Body of pancreas (tissue), 4 donors: ENCODE data around the gene NKIRAS1.
"Not testable (repeated sequence)": the region's sequence is repeated elsewhere in the genome, so short reads cannot be mapped to it uniquely, and the experiment has no call there.

Experiments
- CTCF ChIP-seq, 7 experiments: fragments of 450-650 bp in 4 of 7; fragments of 200-600 bp in 3 of 7; sonication (generic) in 3 of 7; IDR thresholded peaks; one replicate each; pipeline ENCODE4 v1.5.1; 2016 to 2019; ENCODE audit warnings: antibody characterized with exemption in 7 of 7
- POLR2A ChIP-seq, 3 donors: fragments of 450-650 bp; IDR thresholded peaks; one replicate each; pipeline ENCODE4 v1.6.1; 2016; ENCODE audit warnings: antibody characterized with exemption in 3 of 3, mild to moderate bottlenecking in 2 of 3

GRCh38 chr3:23881993-23882392 lies 34.8 kb downstream of the NKIRAS1 start:
- TF ChIP-seq CTCF, POLR2A (IDR thresholded peaks at IDR 0.05): not testable (repeated sequence)
